K562 (cell line): Measurements from ENCODE around the gene SERP1. TPM values are rescaled to one million over a fixed set of nuclear protein-coding genes. Genes with fewer than 3 reads are reported as not detected.
A peak's percentile ranks its signal among the peaks of the same experiment; 100 is the strongest.

Experiments
- CHD7 ChIP-seq: fragments of 200-600 bp; sonication (generic); IDR thresholded peaks from one replicate; pipeline ENCODE4 v1.6.1; 2012; ENCODE audit warnings: mild to moderate bottlenecking, low read depth, low read length, inconsistent platforms
- HLTF ChIP-seq: fragments of 450-650 bp; IDR thresholded peaks from 2 replicates; pipeline ENCODE4 v1.6.1; 2016
- HOMEZ ChIP-seq: fragments of 250-450 bp; sonication (Bioruptor Pico); IDR thresholded peaks from 2 replicates; pipeline ENCODE4 v1.4.0; 2020; ENCODE audit warnings: mild to moderate bottlenecking, moderate library complexity
- JUN ChIP-seq, 2 experiments: sonication (generic) in 1 of 2; formaldehyde crosslinking in 1 of 2; IDR thresholded peaks; 2 replicates each; pipeline versions ENCODE4 v1.6.1 to v1.8.0; 2012 to 2022; ENCODE audit warnings: borderline replicate concordance in 2 of 2, mild to moderate bottlenecking in 2 of 2, improper control_type of control experiment in 1 of 2, low read depth in 1 of 2, low read length in 1 of 2, missing genetic modification reagents in 1 of 2
- KDM4B ChIP-seq, 2 experiments: fragments of 450-650 bp in 1 of 2; sonication (generic) in 1 of 2; IDR thresholded peaks; 2 replicates each; pipeline ENCODE4 v1.6.1; 2016 to 2017; ENCODE audit warnings: borderline replicate concordance in 2 of 2, antibody characterized with exemption in 1 of 2, low read depth in 1 of 2, mild to moderate bottlenecking in 1 of 2
- LARP7 ChIP-seq: fragments of 450-650 bp; IDR thresholded peaks from 2 replicates; pipeline ENCODE4 v1.6.1; 2016
- MEIS2 ChIP-seq: fragments of 450-650 bp; IDR thresholded peaks from 2 replicates; pipeline ENCODE4 v1.6.1; 2014; ENCODE audit warnings: mild to moderate bottlenecking; ENCODE audit not compliant: partially characterized antibody
- SREBF2 ChIP-seq: sonication (generic); formaldehyde crosslinking; IDR thresholded peaks from 2 replicates; pipeline ENCODE4 v1.4.0; 2020; ENCODE audit warnings: mild to moderate bottlenecking, missing genetic modification reagents
- ZBTB1 ChIP-seq: sonication (generic); formaldehyde crosslinking; IDR thresholded peaks from 2 replicates; pipeline ENCODE4 v1.8.1; 2023; ENCODE audit warnings: missing genetic modification reagents, low read depth, mild to moderate bottlenecking, borderline replicate concordance
- polyA plus RNA-seq, 8 experiments: library from polyadenylated mRNA; depleted of rRNA in 4 of 8; stranded (reverse) in 5 of 8; unstranded in 3 of 8; fragments of >200 nt; fragmentation: Nextera tagmentation in 2 of 8; fragmentation: Illumina TruSeq in 1 of 8; extraction: Ambion mirVana in 2 of 8; extraction: Trizol in 1 of 8; gene quantifications; 2 replicates each; pipeline versions ENCODE4 v1.2.1 to v1.2.3, GENCODE V29; 2011 to 2014; ENCODE audit warnings: inconsistent platforms in 1 of 8, missing spikeins in 1 of 8
- total RNA-seq, 7 experiments: library from RNA; depleted of rRNA in 6 of 7; stranded (reverse); fragments of >200 nt in 6 of 7; fragmentation: Illumina TruSeq in 2 of 7; extraction: Trizol in 2 of 7; gene quantifications; 2 replicates each; pipeline versions ENCODE4 v1.2.1 to v1.2.3, GENCODE V29; 2011 to 2021; ENCODE audit warnings: low replicate concordance in 1 of 7
- TF ChIP-seq, protein P1 (sequence below): fragments of 450-650 bp; IDR thresholded peaks from 2 replicates; pipeline ENCODE4 v1.6.1; 2018; ENCODE audit warnings: mild to moderate bottlenecking, low read depth; ENCODE audit not compliant: partially characterized antibody

Gene SERP1
- total and polyA plus RNA-seq, 9 of the 15 experiments (the other 6 are each of a cell fraction or from before 2014, with no cell fraction given), result 38.6 to 443 (median 121) TPM

- peak; percentile 80; the same call in 1 of the 2 replicates for TF ChIP-seq ZBTB1 (CRISPR knock-in tag)
- no peak for TF ChIP-seq SREBF2 (CRISPR knock-in tag)
- no peak for TF ChIP-seq CHD7
- no peak for TF ChIP-seq HOMEZ (CRISPR knock-in tag)
- no peak for TF ChIP-seq MEIS2
- TF ChIP-seq KDM4B (IDR thresholded peaks at IDR 0.05; ENCODE audit: borderline replicate concordance in 2 of 2, low read depth in 1 of 2), result peak in 1 of 2 experiments; percentile 82; a peak in 1 of 4 replicates
- TF ChIP-seq JUN (IDR thresholded peaks at IDR 0.05; ENCODE audit: borderline replicate concordance, low read depth, low read length), result peak; percentile 53; the same call in 1 of the 2 replicates
- TF ChIP-seq JUN (CRISPR knock-in tag; IDR thresholded peaks at IDR 0.05; ENCODE audit: borderline replicate concordance), result 0 out of 2 replicates have a peak, but pooled peaks have one; percentile 22
- TF ChIP-seq HLTF, result no peak
- TF ChIP-seq LARP7, result no peak
- TF ChIP-seq, protein P1, sequence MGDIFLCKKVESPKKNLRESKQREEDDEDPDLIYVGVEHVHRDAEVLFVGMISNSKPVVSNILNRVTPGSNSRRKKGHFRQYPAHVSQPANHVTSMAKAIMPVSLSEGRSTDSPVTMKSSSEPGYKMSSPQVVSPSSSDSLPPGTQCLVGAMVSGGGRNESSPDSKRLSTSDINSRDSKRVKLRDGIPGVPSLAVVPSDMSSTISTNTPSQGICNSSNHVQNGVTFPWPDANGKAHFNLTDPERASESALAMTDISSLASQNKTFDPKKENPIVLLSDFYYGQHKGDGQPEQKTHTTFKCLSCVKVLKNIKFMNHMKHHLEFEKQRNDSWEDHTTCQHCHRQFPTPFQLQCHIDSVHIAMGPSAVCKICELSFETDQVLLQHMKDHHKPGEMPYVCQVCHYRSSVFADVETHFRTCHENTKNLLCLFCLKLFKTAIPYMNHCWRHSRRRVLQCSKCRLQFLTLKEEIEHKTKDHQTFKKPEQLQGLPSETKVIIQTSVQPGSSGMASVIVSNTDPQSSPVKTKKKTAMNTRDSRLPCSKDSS, result no peak
Observed at GRCh38 chr3:150546226-150547044, at the start of gene SERP1, which contains the start of gene EIF2A (continued).
